ENCODE data around the gene FRAT2. TPM values are rescaled to one million over a fixed set of nuclear protein-coding genes. Genes with fewer than 3 reads are reported as not detected.

Gene FRAT2, protein sequence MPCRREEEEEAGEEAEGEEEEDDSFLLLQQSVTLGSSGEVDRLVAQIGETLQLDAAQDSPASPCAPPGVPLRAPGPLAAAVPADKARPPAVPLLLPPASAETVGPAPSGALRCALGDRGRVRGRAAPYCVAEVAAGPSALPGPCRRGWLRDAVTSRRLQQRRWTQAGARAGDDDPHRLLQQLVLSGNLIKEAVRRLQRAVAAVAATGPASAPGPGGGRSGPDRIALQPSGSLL
- total RNA-seq (ENCODE audit: low replicate concordance): 14.9 and 27.4 TPM in 2 replicates

DNA sequence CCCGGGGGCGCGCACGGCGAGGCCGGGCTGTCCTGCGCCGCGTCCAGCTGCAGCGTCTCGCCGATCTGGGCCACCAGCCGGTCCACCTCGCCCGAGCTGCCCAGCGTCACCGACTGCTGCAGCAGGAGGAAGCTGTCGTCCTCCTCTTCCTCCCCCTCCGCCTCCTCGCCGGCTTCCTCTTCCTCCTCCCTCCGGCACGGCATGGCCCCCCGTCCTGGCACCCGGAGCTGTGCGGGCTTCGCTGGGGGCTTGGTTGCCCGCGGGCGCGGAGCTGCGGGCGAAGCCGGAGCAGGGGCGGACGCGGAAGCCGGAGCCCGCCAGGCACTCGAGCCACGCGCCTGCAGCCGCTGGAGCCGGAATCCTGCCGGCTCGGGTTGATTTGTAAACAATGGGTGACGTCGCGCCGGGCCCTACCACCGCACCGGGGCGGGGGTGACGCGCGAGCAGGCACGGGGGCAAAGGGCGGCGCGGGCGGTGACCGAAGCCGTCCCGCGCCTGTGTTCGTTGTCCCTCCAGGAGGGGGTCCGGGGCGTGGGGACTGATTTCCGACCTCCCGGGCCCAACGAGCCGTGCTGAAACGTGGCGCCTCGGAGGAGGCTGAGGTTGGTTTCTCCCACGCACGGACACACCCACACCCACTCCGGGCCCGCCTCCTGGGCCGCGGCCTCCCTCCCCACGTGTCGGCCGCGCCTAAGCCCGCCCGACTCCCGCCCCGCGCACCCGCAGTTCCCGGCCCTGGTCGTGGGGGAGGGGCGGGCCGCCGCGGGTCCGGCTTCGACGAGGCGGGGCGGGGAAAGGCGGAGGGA is at the start of gene FRAT2:
Gene FRAT2 (minus strand): TSS at position 360 of the 806 bp plus-strand sequence. CDS start 157 bp downstream, at position 203.
- no peak for TF ChIP-seq EZH2phosphoT487 (IDR thresholded peaks at IDR 0.05)
- no peak for TF ChIP-seq EZH2 (IDR thresholded peaks at IDR 0.05)
- no peak for TF ChIP-seq CTCF (IDR thresholded peaks at IDR 0.05)
- Histone ChIP-seq H3K9me3 (ENCODE audit: low read depth) (no peaks in the 10 kb centered on the region), H3K79me2 (ENCODE audit: low read depth) (peaks cover 46% of the 10 kb centered on the region), H3K4me2 (peak within 1 kb of the TSS; percentile 98), H3K9ac (peak within 1 kb of the TSS; percentile 77), H3K27ac (peak within 1 kb of the TSS; percentile 94), H3K4me3 (peak within 1 kb of the TSS; percentile 70), H3K36me3 (no peaks in the 10 kb centered on the region), H3F3A (ENCODE audit: low read depth) (peaks cover 62% of the 10 kb centered on the region), H3K4me1 (peaks cover 45% of the 10 kb centered on the region), H4K20me1 (ENCODE audit: low read depth) (peaks cover 54% of the 10 kb centered on the region), H2AFZ (replicated peaks) (peak within 1 kb of the TSS; percentile 86), H3K27me3 (no peaks in the 10 kb centered on the region)
- H3K9me3 Mint-ChIP-seq: no peaks in the 10 kb centered on the region
- H3K4me1 Mint-ChIP-seq: peaks cover 44% of the 10 kb centered on the region
- peak within 1 kb of the TSS; percentile 4 for H3K27ac Mint-ChIP-seq
- peaks cover 29% of the 10 kb centered on the region for H3K27me3 Mint-ChIP-seq (ENCODE audit: insufficient read depth, low read depth)
- H3K4me3 Mint-ChIP-seq: peak within 1 kb of the TSS; percentile 90
- H3K36me3 Mint-ChIP-seq: peaks cover 3% of the 10 kb centered on the region
- peak; percentile 95 for DNase-seq (ENCODE audit: low spot score)

- Histone ChIP-seq H3K4me2 (no peak overlapping the region), H3K4me1 (no peaks in the 10 kb centered on the region), H3K27ac (no peak overlapping the region), H3K9ac (no peak overlapping the region), H3K9me3 (ENCODE audit: low read depth) (no peaks in the 10 kb centered on the region), H3K36me3 (no peaks in the 10 kb centered on the region), H3K79me2 (ENCODE audit: low read depth) (no peaks in the 10 kb centered on the region), H3K4me3 (no peak overlapping the region), H4K20me1 (ENCODE audit: low read depth) (no peaks in the 10 kb centered on the region), H3F3A (ENCODE audit: low read depth) (no peaks in the 10 kb centered on the region), H2AFZ (replicated peaks) (no peak overlapping the region), H3K27me3 (no peaks in the 10 kb centered on the region)
- H3K4me3 Mint-ChIP-seq: no peak overlapping the region
- no peaks in the 10 kb centered on the region for H3K4me1 Mint-ChIP-seq
- peaks cover 6% of the 10 kb centered on the region for H3K36me3 Mint-ChIP-seq
- TF ChIP-seq EZH2 (IDR thresholded peaks at IDR 0.05): no peak
- TF ChIP-seq CTCF (IDR thresholded peaks at IDR 0.05): no peak
- no peak for TF ChIP-seq EZH2phosphoT487 (IDR thresholded peaks at IDR 0.05)
- no peak overlapping the region for H3K27ac Mint-ChIP-seq
- no peaks in the 10 kb centered on the region for H3K9me3 Mint-ChIP-seq
- DNase-seq (ENCODE audit: low spot score): no peak
- peaks cover 2% of the 10 kb centered on the region for H3K27me3 Mint-ChIP-seq (ENCODE audit: insufficient read depth, low read depth)
Observed at GRCh38 chr10:97384156-97384555, 49.6 kb upstream of the FRAT2 start.

- Mint-ChIP-seq H3K4me3 (no peak overlapping the region), H3K4me1 (no peaks in the 10 kb centered on the region), H3K27ac (no peak overlapping the region), H3K36me3 (peaks cover 2% of the 10 kb centered on the region), H3K27me3 (ENCODE audit: insufficient read depth, low read depth) (peaks cover 3% of the 10 kb centered on the region), H3K9me3 (no peaks in the 10 kb centered on the region)
- Histone ChIP-seq H3K4me2 (no peak overlapping the region), H3F3A (ENCODE audit: low read depth) (no peaks in the 10 kb centered on the region), H2AFZ (replicated peaks) (no peak overlapping the region), H3K4me1 (no peaks in the 10 kb centered on the region), H4K20me1 (ENCODE audit: low read depth) (no peaks in the 10 kb centered on the region), H3K4me3 (no peak overlapping the region), H3K27ac (no peak overlapping the region), H3K79me2 (ENCODE audit: low read depth) (no peaks in the 10 kb centered on the region), H3K9me3 (ENCODE audit: low read depth) (no peaks in the 10 kb centered on the region), H3K36me3 (no peaks in the 10 kb centered on the region), H3K27me3 (no peaks in the 10 kb centered on the region), H3K9ac (no peak overlapping the region)
- no peak for DNase-seq (ENCODE audit: low spot score)
- TF ChIP-seq EZH2phosphoT487 (IDR thresholded peaks at IDR 0.05): no peak
- no peak for TF ChIP-seq EZH2 (IDR thresholded peaks at IDR 0.05)
- TF ChIP-seq CTCF (IDR thresholded peaks at IDR 0.05): no peak
Observed at GRCh38 chr10:97383159-97383558, 48.6 kb upstream of the FRAT2 start.
